Upper lobe of left lung (tissue), 4 donors: ENCODE measurements around the gene C6orf136.

Source experiments
- CTCF ChIP-seq, 6 experiments: fragments of 450-650 bp in 4 of 6; fragments of 200-600 bp in 2 of 6; sonication (generic) in 2 of 6; IDR thresholded peaks; one replicate each; pipeline ENCODE4 v1.5.1; 2016 to 2019; ENCODE audit warnings: antibody characterized with exemption in 6 of 6
- POLR2A ChIP-seq, 4 donors: fragments of 450-650 bp; IDR thresholded peaks; one replicate each; pipeline ENCODE4 v1.5.1; 2016 to 2017; ENCODE audit warnings: antibody characterized with exemption in 4 of 4, mild to moderate bottlenecking in 2 of 4

GRCh38 chr6:30696432-30696831 lies 49.5 kb downstream of the C6orf136 start:
- TF ChIP-seq POLR2A (IDR thresholded peaks at IDR 0.05) (no peak), CTCF (IDR thresholded peaks at IDR 0.05) (no peak)
